Motor neuron (in vitro differentiated cells): Measurements from ENCODE around the gene GALP. TPM values are rescaled to one million over a fixed set of nuclear protein-coding genes. Genes with fewer than 3 reads are reported as not detected.
A peak's percentile ranks its signal among the peaks of the same experiment; 100 is the strongest.
"Not testable (repeated sequence)": the region's sequence is repeated elsewhere in the genome, so short reads cannot be mapped to it uniquely, and the experiment has no call there.

Experiments
- ATAC-seq, 8 experiments: fragments of 200-7000 bp; cut with Tn5 transposase; replicated peaks in 6 of 8; 2 replicates each; pipeline ENCODE4 v1.8.0; 2021; ENCODE audit warnings: mild to moderate bottlenecking in 8 of 8, moderate library complexity in 8 of 8
- H3K27ac ChIP-seq, 2 donors: fragments of 250-450 bp; sonication (Bioruptor Pico); 2 replicates each; pipeline ENCODE4 v1.9.0; 2021; ENCODE audit warnings: antibody characterized with exemption in 2 of 2, mild to moderate bottlenecking in 2 of 2, moderate library complexity in 1 of 2
- H3K4me1 ChIP-seq, 2 donors: fragments of 250-450 bp; sonication (Bioruptor Pico); replicated peaks in 1 of 2; 2 replicates each; pipeline ENCODE4 v1.6.1; 2021; ENCODE audit warnings: antibody characterized with exemption in 2 of 2, mild to moderate bottlenecking in 2 of 2, moderate library complexity in 1 of 2
- H3K4me3 ChIP-seq, 5 donors: fragments of 250-450 bp; sonication (Bioruptor Pico); 2 replicates each; pipeline ENCODE4 v1.9.0; 2021; ENCODE audit warnings: antibody characterized with exemption in 5 of 5, mild to moderate bottlenecking in 5 of 5, moderate library complexity in 4 of 5
- WGBS, 10 experiments: fragments of 450-650 bp; shearing (Covaris generic); methylation state at CpG; one replicate each; pipeline ENCODE4 v1.0.0; 2022; 5-methylcytosine and 5-hydroxymethylcytosine counted together
- in situ Hi-C, 9 experiments: fragments of 400-800 bp; cut with MboI; loops; one replicate each; pipeline ENCODE4 v1.15.0; 2021; ENCODE audit warnings: low sequenced_read_pairs in 9 of 9, low pct_unique_long_range_greater_than_20kb in 2 of 9; ENCODE audit not compliant: unreplicated experiment in 9 of 9
- total RNA-seq, 8 experiments: library from RNA; unstranded; fragments of 300-600 nt; gene quantifications; 2 replicates each; pipeline versions ENCODE4 v1.2.3 to v1.2.4, GENCODE V29; 2022

Gene GALP
- total RNA-seq, 8 experiments from 2014 or later, result 0.29 TPM; not detected in 7

GRCh38 chr19:56141417-56141993 lies 34.3 kb upstream of the GALP start:
- WGBS, 10 experiments, result 5 to 7% methylated on average over 2 to 11 of the region's 26 CpGs; no CpG with 5 or more reads in 8 of the 10 experiments
- in situ Hi-C loops, result no loop called here
- H3K4me3 ChIP-seq, result peak overlapping the region; percentile 43 to 57 (median 50)
- ATAC-seq, result peak in 5 of 8 experiments; percentile 0 to 13 (median 5)
- peaks cover 9 to 12% of the 10 kb centered on the region in 2 donors for H3K4me1 ChIP-seq
- H3K27ac ChIP-seq, result peak overlapping the region; percentile 66 to 91

DNA sequence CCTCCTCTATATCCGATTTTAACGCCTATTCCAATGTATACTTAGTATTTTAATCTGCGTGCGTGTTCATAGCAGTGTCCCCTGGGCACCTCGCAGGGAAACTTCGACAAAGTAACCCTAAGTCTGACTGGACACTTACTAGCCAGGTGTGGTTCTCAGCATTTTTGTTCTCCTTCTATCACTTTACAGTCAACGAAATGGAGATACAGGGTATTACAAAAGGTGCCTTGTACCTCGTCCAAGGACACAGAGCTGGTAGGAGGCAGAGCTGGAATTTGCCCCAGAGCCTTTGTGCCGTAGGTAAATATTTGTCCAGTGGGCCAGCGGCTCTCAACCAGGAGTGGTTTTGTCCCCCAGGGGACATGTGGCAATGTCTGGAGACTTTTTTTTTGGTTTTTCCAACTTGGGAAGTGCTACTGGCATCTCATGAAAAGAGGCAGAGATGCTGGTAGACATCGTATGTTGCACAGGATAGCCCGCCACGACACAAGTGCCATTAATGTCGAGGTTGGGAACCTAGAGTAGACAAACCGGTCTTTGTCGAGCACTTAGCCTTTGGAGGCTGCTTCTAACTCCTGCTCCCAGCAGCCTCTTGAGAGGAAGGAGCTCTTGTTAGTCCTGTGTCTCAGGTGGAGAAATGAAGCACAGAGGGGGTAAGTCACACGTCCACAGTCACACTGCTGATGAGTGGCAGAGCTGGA lies 33.6 kb upstream of the GALP start:
- ATAC-seq, result no peak
- H3K4me1 ChIP-seq, result peaks cover 9 to 12% of the 10 kb centered on the region in 2 donors
- peak overlapping the region; percentile 15 to 41 for H3K27ac ChIP-seq
- peak overlapping the region; percentile 43 to 57 (median 50) for H3K4me3 ChIP-seq
- 20 to 87% (median 51%) methylated on average over 1 to 11 of the region's 17 CpGs for WGBS, 10 experiments
- in situ Hi-C loops, result no loop called here

DNA sequence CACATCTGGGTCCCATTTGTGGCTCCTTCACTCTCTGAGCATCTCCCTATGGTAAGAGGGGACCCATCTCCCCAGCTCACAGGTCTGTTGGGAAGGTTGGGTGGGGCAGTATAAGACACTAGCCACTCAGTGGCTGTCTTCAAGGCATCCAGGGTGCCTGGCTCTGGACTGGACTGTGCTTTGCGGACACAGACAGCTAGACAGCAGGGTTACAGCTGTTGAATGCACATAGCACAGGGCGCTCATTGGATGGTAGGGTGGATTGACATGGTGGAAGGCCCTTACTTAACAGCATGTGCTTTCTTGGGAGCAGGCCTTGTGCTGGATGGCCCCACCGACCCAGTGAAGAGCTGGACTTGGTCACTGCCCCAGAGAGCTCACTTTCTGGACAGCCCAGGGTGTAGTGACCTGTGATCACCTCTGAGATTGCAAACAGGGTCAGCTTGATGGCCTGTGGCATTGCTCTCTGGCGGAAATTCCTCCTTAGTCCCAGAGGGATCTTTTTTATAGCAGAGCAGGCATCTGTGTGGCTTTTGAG lies 32.8 kb upstream of the GALP start:
- in situ Hi-C loops, result no loop called here
- no peak for ATAC-seq
- H3K4me1 ChIP-seq, result peaks cover 9 to 12% of the 10 kb centered on the region in 2 donors
- WGBS, 10 experiments, result 71 to 100% (median 95%) methylated on average over 1 to 2 of the region's 4 CpGs; no CpG with 5 or more reads in 4 of the 10 experiments
- no peak overlapping the region for H3K27ac ChIP-seq
- H3K4me3 ChIP-seq, result no peak overlapping the region

DNA sequence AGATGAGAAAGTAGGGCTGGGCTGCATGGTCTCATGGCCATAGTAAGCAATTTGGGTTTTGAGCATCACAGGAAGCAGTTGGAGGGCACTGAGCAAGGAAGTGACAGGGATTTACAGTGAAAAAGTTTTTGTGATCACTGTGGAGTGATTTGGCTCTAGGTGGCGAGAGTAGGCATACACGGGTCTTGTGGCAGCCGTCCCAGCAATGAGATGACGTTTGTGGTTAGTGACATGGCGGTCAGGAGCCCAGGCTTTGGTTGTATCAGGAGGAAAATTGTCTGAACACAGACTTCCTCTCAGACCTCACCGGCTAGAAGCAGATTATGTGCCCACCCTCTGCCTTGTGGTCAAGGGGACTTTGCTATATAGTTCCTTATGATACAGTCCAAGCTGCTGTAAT lies 31.4 kb upstream of the GALP start:
- no peak for ATAC-seq
- Histone ChIP-seq H3K4me1 (peaks cover 9 to 12% of the 10 kb centered on the region in 2 donors), H3K27ac (no peak overlapping the region), H3K4me3 (no peak overlapping the region)
- WGBS, 10 experiments, result 81 to 100% (median 90%) methylated on average over 2 to 6 of the region's 6 CpGs; no CpG with 5 or more reads in 3 of the 10 experiments
- in situ Hi-C loops, result no loop called here

DNA sequence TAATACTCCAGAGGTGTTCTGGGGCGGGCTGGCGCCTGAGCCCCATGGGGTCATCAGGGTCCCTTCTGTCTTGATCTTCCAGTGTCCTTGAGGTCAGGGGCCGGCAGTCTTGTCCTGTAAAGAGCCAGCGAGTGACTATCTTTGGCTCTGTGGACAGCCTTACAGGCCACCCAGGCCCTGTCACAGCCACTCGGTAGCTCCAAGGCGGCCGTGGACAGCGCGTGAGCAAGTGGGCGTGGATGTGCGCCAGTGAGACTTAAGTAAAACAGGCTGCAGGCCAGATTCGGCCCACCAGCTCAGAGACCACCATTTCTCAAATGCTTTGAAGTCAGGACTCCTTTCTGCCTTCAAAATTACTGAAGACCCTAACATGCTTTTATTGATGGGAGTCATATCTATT lies 31.0 kb upstream of the GALP start:
- WGBS, 10 experiments, result 68 to 97% (median 88%) methylated on average over 3 to 11 of the region's 12 CpGs; no CpG with 5 or more reads in 5 of the 10 experiments
- in situ Hi-C loops, result no loop called here
- H3K4me1 ChIP-seq, result peaks cover 7 to 8% of the 10 kb centered on the region in 2 donors
- H3K27ac ChIP-seq, result no peak overlapping the region
- no peak overlapping the region for H3K4me3 ChIP-seq
- ATAC-seq, result no peak

DNA sequence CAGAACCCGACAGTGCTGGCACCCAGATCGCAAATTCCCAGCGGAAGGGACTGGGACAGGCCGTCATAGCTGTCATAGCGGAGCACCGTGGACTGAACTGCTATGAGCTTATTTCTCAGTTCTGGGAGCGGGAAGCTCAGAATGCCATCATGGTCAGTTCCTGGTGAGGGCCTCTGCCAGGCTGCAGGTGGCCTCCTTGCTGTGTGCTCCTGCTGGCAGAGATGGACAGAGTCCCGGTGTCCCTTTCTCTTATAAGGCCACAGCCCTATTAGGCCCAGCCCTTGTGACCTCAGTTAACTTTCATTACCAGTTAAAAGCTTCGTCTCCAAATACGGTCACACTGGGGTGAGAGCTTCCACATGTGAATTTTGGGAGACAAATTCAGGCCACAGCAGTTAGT lies 30.1 kb upstream of the GALP start:
- 20 to 100% (median 98%) methylated on average over 1 to 3 of the region's 10 CpGs; no CpG with 5 or more reads in 2 of the 10 experiments for WGBS, 10 experiments
- Histone ChIP-seq H3K4me3 (no peak overlapping the region), H3K4me1 (peaks cover 4 to 5% of the 10 kb centered on the region in 2 donors), H3K27ac (no peak overlapping the region)
- in situ Hi-C loops, result no loop called here
- no peak for ATAC-seq

DNA sequence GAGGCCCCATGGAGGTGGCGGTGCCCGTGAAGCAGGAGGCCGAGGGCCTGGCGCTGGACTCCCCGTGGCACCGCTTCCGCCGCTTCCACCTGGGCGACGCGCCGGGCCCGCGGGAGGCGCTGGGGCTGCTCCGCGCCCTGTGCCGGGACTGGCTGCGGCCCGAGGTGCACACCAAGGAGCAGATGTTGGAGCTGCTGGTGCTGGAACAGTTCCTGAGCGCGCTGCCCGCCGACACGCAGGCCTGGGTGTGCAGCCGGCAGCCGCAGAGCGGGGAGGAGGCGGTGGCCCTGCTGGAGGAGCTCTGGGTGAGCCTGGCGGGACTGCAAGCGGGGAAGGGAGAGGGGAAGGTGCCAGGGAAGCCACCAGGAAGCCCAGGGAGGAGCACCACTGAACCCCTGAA lies 28.9 kb upstream of the GALP start:
- Histone ChIP-seq H3K27ac (no peak overlapping the region), H3K4me3 (no peak overlapping the region), H3K4me1 (peaks cover 4 to 5% of the 10 kb centered on the region in 2 donors)
- in situ Hi-C loops, result no loop called here
- 91 to 100% methylated on average over 1 to 9 of the region's 31 CpGs; no CpG with 5 or more reads in 8 of the 10 experiments for WGBS, 10 experiments
- ATAC-seq, result no peak

GRCh38 chr19:56147307-56147706 lies 28.5 kb upstream of the GALP start:
- ATAC-seq, result no peak
- Histone ChIP-seq H3K4me1 (peaks cover 0 to 1% of the 10 kb centered on the region in 2 donors), H3K27ac (no peak overlapping the region), H3K4me3 (no peak overlapping the region)
- in situ Hi-C loops, result no loop called here
- 83 to 100% (median 100%) methylated on average over 1 to 2 of the region's 22 CpGs; no CpG with 5 or more reads in 7 of the 10 experiments for WGBS, 10 experiments

DNA sequence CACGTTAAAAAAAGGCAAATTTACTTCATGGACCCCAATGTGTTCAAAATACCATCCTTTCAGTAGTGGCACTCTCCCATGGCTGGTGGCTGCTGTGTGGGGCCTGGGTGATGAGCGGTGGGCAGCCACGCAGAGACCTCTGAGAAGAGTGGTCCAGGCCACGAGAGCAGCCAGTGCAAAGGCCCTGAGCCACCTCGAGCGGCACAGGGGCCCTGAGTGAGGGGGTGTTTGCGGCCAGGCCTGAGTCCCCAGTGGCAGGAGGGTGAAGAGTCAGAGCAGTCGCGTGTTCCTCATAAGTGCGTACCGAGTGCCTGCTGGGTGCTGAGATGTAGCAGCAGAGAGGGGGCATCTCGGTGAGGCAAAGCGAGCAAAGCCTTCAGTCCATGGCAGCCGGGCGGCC lies 27.7 kb upstream of the GALP start:
- Histone ChIP-seq H3K4me1 (no peaks in the 10 kb centered on the region), H3K27ac (no peak overlapping the region), H3K4me3 (no peak overlapping the region)
- no peak for ATAC-seq
- in situ Hi-C loops, result no loop called here
- 91 to 100% (median 93%) methylated on average over 1 to 10 of the region's 15 CpGs; no CpG with 5 or more reads in 5 of the 10 experiments for WGBS, 10 experiments

DNA sequence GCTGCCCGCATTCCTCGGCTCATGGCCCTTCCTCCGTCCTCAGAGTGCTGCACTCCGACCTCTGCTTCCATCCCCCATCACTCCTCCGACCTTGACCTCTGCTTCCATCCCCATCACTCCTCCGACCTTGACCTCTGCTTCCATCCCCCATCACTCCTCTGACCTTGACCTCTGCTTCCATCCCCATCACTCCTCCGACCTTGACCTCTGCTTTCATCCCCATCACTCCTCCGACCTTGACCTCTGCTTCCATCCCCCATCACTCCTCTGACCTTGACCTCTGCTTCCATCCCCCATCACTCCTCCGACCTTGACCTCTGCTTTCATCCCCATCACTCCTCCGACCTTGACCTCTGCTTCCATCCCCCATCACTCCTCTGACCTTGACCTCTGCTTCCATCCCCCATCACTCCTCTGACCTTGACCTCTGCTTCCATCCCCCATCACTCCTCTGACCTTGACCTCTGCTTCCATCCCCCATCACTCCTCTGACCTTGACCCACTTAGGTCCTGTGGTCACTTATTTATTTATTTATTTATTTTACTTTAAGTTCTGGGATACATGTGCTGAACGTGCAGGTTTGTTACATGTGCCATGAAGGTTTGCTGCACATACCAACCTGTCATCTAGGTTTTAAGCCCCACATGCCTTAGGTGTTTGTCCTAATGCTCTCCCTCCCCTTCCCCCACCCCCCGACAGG lies 26.7 kb upstream of the GALP start:
- H3K4me1 ChIP-seq, ATAC-seq, in situ Hi-C loops, H3K4me3 ChIP-seq, H3K27ac ChIP-seq: not testable (repeated sequence)
- WGBS, 10 experiments, result 92 to 100% (median 98%) methylated on average over 1 to 9 of the region's 12 CpGs; no CpG with 5 or more reads in 5 of the 10 experiments

DNA sequence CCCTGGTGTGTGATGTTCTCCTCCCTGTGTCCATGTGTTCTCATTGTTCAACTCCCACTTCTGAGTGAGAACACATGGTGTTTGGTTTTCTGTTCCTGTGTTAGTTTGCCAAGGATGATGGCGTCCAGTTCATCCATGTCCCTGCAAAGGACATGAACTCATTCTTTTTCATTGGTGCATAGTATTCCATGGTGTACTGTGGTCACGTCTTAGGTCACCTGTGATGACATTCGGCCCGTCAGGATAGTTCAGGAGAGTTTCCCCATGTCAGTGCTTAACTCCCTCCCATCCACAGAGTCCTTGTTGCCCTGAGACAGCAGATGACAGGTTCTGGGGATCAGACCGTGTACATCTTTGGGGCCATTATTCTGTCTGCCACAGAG lies 26.2 kb upstream of the GALP start:
- Histone ChIP-seq H3K4me1 (no peaks in the 10 kb centered on the region), H3K4me3 (no peak overlapping the region), H3K27ac (no peak overlapping the region)
- in situ Hi-C loops, result no loop called here
- WGBS, 10 experiments, result 80 to 100% (median 80%) methylated on average over 1 to 4 of the region's 5 CpGs; no CpG with 5 or more reads in 7 of the 10 experiments
- no peak for ATAC-seq

GRCh38 chr19:56150358-56150757 lies 25.4 kb upstream of the GALP start:
- Histone ChIP-seq H3K4me3 (no peak overlapping the region), H3K27ac (no peak overlapping the region), H3K4me1 (no peaks in the 10 kb centered on the region)
- WGBS, 10 experiments, result 73 to 100% (median 95%) methylated on average over 2 to 7 of the region's 11 CpGs; no CpG with 5 or more reads in 2 of the 10 experiments
- in situ Hi-C loops, result no loop called here
- ATAC-seq, result no peak

DNA sequence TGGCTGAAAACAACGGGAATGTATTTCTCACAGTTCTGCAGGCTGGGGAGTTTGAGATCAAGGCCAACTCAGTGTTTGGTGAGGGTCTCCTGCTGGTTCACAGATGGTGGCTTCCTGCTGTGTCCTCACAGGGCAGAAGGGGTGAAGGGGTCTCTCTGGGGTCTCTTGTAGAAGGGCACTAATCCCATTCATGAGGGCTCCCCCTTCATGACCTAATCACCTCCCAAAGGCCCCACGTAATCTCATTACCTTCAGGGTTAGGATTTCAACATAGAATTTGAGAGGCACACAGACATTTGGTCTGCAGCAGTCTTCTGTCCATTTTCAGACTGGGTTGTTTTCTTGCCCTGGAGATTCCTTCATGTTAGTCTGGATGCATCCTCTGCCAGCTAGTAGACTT lies 23.2 kb upstream of the GALP start:
- 40 to 100% (median 86%) methylated on average over 1 of the region's 2 CpGs; no CpG with 5 or more reads in 5 of the 10 experiments for WGBS, 10 experiments
- in situ Hi-C loops, result no loop called here
- Histone ChIP-seq H3K4me1 (no peaks in the 10 kb centered on the region), H3K27ac (no peak overlapping the region), H3K4me3 (no peak overlapping the region)
- ATAC-seq, result no peak
